WTC11 (cell line): ENCODE results near the gene TOX4. TPM values are rescaled to one million over a fixed set of nuclear protein-coding genes. Genes with fewer than 3 reads are reported as not detected.
A peak's percentile ranks its signal among the peaks of the same experiment; 100 is the strongest.

Source experiments
- ATAC-seq: fragments of 200-7000 bp; cut with Tn5 transposase; 2 replicates; pipeline ENCODE4 v1.10.0; 2021; ENCODE audit warnings: mild to moderate bottlenecking, moderate library complexity
- CTCF ChIA-PET: fragments of 300-600 bp; sonication (Branson Sonifier 250); formaldehyde crosslinking; loops from one replicate; lab custom pipeline; 2021; ENCODE audit warnings: antibody characterized with exemption; lab: Charles Lee
- POLR2A ChIA-PET: fragments of 350-600 bp; sonication (Branson Sonifier 250); formaldehyde crosslinking; loops from one replicate; lab custom pipeline; 2021; ENCODE audit warnings: antibody characterized with exemption; lab: Charles Lee
- DNase-seq: peaks from one replicate; pipeline ENCODE4 v3.0.0; 2021; ENCODE audit warnings: low spot score
- H3K27ac Mint-ChIP-seq: 2 replicates; pipeline ENCODE4 v1.8.0; 2021; ENCODE audit warnings: mixed read lengths
- H3K27me3 Mint-ChIP-seq: 2 replicates; pipeline ENCODE4 v1.8.0; 2021; ENCODE audit warnings: low read depth, mild to moderate bottlenecking, moderate library complexity, mixed read lengths
- H3K36me3 Mint-ChIP-seq: 2 replicates; pipeline ENCODE4 v1.8.0; 2021; ENCODE audit warnings: mixed read lengths
- H3K4me1 Mint-ChIP-seq: 2 replicates; pipeline ENCODE4 v1.8.0; 2022; ENCODE audit warnings: mixed read lengths
- H3K4me3 Mint-ChIP-seq: 2 replicates; pipeline ENCODE4 v1.8.0; 2021; ENCODE audit warnings: mild to moderate bottlenecking, moderate library complexity, mixed read lengths
- H3K9me3 Mint-ChIP-seq: 2 replicates; pipeline ENCODE4 v1.8.0; 2021; ENCODE audit warnings: mixed read lengths
- ATF1 ChIP-seq: sonication (generic); formaldehyde crosslinking; IDR thresholded peaks from 2 replicates; pipeline ENCODE4 v1.8.1; 2023; ENCODE audit warnings: mild to moderate bottlenecking, moderate library complexity, missing genetic modification reagents
- FOXK1 ChIP-seq: sonication (generic); formaldehyde crosslinking; IDR thresholded peaks from 2 replicates; pipeline ENCODE4 v1.8.0; 2022; ENCODE audit warnings: mild to moderate bottlenecking, moderate library complexity, missing genetic modification reagents
- HMGA2 ChIP-seq: fragments of 250-450 bp; sonication (Bioruptor Pico); IDR thresholded peaks from 2 replicates; pipeline ENCODE4 v1.4.0; 2021; ENCODE audit warnings: mild to moderate bottlenecking, moderate library complexity
- JAZF1 ChIP-seq: fragments of 250-450 bp; sonication (Bioruptor Pico); IDR thresholded peaks from 2 replicates; pipeline ENCODE4 v1.9.0; 2021; ENCODE audit warnings: moderate library complexity, mild to moderate bottlenecking, inconsistent platforms
- PRRX2 ChIP-seq: fragments of 250-450 bp; sonication (Bioruptor Pico); IDR thresholded peaks from 2 replicates; pipeline ENCODE4 v1.8.0; 2021; ENCODE audit warnings: mild to moderate bottlenecking
- TCF7 ChIP-seq: sonication (generic); formaldehyde crosslinking; IDR thresholded peaks from 2 replicates; pipeline ENCODE4 v1.8.0; 2022; ENCODE audit warnings: mild to moderate bottlenecking, low read depth, missing genetic modification reagents, moderate library complexity
- ZBTB21 ChIP-seq: sonication (generic); formaldehyde crosslinking; IDR thresholded peaks from 2 replicates; pipeline ENCODE4 v1.8.1; 2023; ENCODE audit warnings: mild to moderate bottlenecking, missing genetic modification reagents, borderline replicate concordance
- ZNF121 ChIP-seq: sonication (generic); formaldehyde crosslinking; IDR thresholded peaks from 2 replicates; pipeline ENCODE4 v1.8.0; 2023; ENCODE audit warnings: missing genetic modification reagents
- ZNF138 ChIP-seq: sonication (generic); formaldehyde crosslinking; conservative IDR thresholded peaks from 2 replicates; pipeline ENCODE4 v1.8.1; 2022; ENCODE audit warnings: mild to moderate bottlenecking, moderate library complexity, missing genetic modification reagents
- ZNF317 ChIP-seq: sonication (generic); formaldehyde crosslinking; IDR thresholded peaks from 2 replicates; pipeline ENCODE4 v1.8.1; 2023; ENCODE audit warnings: low read depth, mild to moderate bottlenecking, moderate library complexity, missing genetic modification reagents, borderline replicate concordance
- ZNF396 ChIP-seq: fragments of 250-450 bp; sonication (Bioruptor Pico); IDR thresholded peaks from 2 replicates; pipeline ENCODE4 v1.8.0; 2021; ENCODE audit warnings: mild to moderate bottlenecking, moderate library complexity, borderline replicate concordance
- total RNA-seq: library from RNA; stranded (reverse); gene quantifications from 3 replicates; pipeline ENCODE4 v1.2.3, GENCODE V29; 2021
- TF ChIP-seq, protein P1 (sequence below): sonication (generic); formaldehyde crosslinking; IDR thresholded peaks from 2 replicates; pipeline ENCODE4 v1.8.0; 2022; ENCODE audit warnings: mild to moderate bottlenecking, missing genetic modification reagents
- TF ChIP-seq, protein P2 (sequence below): sonication (generic); formaldehyde crosslinking; IDR thresholded peaks from 2 replicates; pipeline ENCODE4 v1.8.1; 2022; ENCODE audit warnings: mild to moderate bottlenecking, moderate library complexity, missing genetic modification reagents
- TF ChIP-seq, protein P3 (sequence below): fragments of 200-600 bp; IDR thresholded peaks from 2 replicates; pipeline ENCODE4 v1.8.0; 2022; ENCODE audit warnings: antibody characterized with exemption
- TF ChIP-seq, protein P4 (sequence below): fragments of 250-450 bp; sonication (Bioruptor Pico); conservative IDR thresholded peaks from 2 replicates; pipeline ENCODE4 v1.9.0; 2021; ENCODE audit warnings: mild to moderate bottlenecking
- TF ChIP-seq, protein P5 (sequence below): sonication (generic); formaldehyde crosslinking; IDR thresholded peaks from 2 replicates; pipeline ENCODE4 v1.8.1; 2023; ENCODE audit warnings: mild to moderate bottlenecking, missing genetic modification reagents
- TF ChIP-seq, protein P6 (sequence below): sonication (generic); formaldehyde crosslinking; IDR thresholded peaks from 2 replicates; pipeline ENCODE4 v1.8.1; 2022; ENCODE audit warnings: missing genetic modification reagents, borderline replicate concordance

TOX4 gene
- total RNA-seq, 1 experiment from 2014 or later = 49.1 TPM

DNA sequence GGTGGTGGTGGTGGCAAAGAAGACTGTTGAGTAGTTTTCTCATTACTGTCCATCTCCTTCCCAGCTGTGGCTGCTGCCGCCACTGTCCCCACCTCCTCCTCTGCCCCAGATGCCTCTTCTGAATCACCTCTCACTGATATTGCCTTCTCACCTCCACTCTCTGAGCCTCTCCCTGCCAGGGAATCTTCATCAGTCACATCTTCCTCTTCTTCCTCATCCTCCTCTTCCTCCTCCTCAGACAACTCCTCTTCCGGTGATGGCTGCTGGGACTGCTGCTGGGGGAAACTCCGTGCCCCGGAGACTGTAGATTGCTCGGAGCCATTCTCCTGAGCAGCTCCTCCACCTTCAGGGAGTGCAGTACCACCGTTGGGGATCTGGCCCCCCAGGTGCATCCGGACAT is 46.2 kb downstream of the TOX4 start:
- Mint-ChIP-seq H3K27ac (peak overlapping the region; percentile 93), H3K4me1 (peaks cover 73% of the 10 kb centered on the region), H3K4me3 (peak overlapping the region; percentile 97), H3K27me3 (no peaks in the 10 kb centered on the region), H3K36me3 (peaks cover 51% of the 10 kb centered on the region), H3K9me3 (no peaks in the 10 kb centered on the region)
- no peak for TF ChIP-seq ZBTB21 (CRISPR knock-in tag)
- TF ChIP-seq, protein P1, sequence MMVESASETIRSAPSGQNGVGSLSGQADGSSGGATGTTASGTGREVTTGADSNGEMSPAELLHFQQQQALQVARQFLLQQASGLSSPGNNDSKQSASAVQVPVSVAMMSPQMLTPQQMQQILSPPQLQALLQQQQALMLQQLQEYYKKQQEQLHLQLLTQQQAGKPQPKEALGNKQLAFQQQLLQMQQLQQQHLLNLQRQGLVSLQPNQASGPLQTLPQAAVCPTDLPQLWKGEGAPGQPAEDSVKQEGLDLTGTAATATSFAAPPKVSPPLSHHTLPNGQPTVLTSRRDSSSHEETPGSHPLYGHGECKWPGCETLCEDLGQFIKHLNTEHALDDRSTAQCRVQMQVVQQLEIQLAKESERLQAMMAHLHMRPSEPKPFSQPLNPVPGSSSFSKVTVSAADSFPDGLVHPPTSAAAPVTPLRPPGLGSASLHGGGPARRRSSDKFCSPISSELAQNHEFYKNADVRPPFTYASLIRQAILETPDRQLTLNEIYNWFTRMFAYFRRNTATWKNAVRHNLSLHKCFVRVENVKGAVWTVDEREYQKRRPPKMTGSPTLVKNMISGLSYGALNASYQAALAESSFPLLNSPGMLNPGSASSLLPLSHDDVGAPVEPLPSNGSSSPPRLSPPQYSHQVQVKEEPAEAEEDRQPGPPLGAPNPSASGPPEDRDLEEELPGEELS (CRISPR knock-in tag) = 0 out of 2 replicates have a peak, but pooled peaks have one; percentile 20
- ATAC-seq (no peak), DNase-seq (no peak)
- ChIA-PET CTCF (interaction anchor here (1.0 to 1.9 kb wide), 7 partner anchors 12 to 483 kb away, joined by 3 to 8 read pairs (median 4); partner anchors contain the start of genes CHD8 and METTL3), POLR2A (interaction anchor here (2.5 kb wide), 1 partner anchor 12 kb away, joined by 9 read pairs; the partner anchor contains the start of gene METTL3)

DNA sequence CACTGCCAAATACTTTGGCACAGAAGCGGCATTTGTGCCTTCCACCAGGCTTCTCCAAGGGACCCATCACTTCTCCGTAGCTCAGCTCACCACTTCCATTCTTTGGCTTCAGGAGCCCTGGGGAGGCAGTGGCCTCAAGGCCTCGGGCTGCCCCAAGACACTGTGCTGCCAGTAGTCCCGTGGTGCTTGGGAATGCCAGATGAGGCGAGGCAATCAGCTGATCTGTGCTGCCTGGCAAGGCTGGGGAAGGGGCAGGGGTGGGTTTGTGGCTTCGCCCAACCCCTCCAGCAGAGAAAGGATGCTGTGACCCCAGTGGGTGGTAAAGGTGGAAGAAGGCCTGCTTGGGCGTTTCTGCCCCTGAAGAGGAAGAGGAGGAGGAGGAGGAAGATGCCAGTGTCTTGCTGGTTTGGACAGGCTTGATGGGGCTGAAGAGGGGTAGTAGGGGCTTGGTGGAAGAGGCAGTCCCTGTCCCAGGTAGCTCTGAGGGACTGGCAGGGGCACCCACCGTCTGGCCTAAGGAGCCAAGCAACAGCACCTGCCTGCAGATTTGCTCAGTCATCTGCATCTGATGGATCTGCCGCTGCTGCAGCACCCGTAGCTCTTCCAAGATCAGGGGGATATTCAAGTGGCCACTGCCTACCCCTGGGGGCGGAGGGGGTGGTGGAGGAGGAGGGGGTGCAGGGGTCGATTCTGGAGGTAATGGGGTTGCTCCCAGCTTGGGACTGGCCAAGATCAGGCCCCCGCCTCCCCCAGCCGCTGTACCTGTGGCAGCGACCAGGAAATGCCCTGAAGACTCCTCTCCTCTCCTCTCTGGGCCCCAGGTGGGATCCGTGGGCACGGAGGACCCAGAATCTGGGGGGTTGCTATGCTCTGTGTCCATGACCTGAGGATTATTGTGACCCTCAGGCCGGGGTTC is 47.8 kb downstream of the TOX4 start:
- H3K27me3 Mint-ChIP-seq = no peaks in the 10 kb centered on the region
- ChIA-PET CTCF (interaction anchor here (0.6 to 4.5 kb wide), 6 partner anchors 14 to 205 kb away, joined by 3 to 60 read pairs (median 18); partner anchors contain the start of genes CHD8 and METTL3), POLR2A (interaction anchor here (2.1 to 4.5 kb wide), 5 partner anchors 11 to 26 kb away, joined by 9 to 76 read pairs (median 30); partner anchors contain the start of gene METTL3)
- H3K4me3 Mint-ChIP-seq = peak overlapping the region; percentile 97
- DNase-seq (no peak), ATAC-seq (no peak)
- peak overlapping the region; percentile 98 for H3K27ac Mint-ChIP-seq
- H3K36me3 Mint-ChIP-seq = peaks cover 56% of the 10 kb centered on the region
- H3K4me1 Mint-ChIP-seq = peaks cover 81% of the 10 kb centered on the region
- H3K9me3 Mint-ChIP-seq = no peaks in the 10 kb centered on the region
- TF ChIP-seq, protein P2, sequence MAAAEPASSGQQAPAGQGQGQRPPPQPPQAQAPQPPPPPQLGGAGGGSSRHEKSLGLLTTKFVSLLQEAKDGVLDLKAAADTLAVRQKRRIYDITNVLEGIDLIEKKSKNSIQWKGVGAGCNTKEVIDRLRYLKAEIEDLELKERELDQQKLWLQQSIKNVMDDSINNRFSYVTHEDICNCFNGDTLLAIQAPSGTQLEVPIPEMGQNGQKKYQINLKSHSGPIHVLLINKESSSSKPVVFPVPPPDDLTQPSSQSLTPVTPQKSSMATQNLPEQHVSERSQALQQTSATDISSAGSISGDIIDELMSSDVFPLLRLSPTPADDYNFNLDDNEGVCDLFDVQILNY (CRISPR knock-in tag) = no peak
- TF ChIP-seq ZNF121 (CRISPR knock-in tag) = peak; percentile 63; the same call in 1 of the 2 replicates
- TF ChIP-seq, all 79 proteins: peak for 1

DNA sequence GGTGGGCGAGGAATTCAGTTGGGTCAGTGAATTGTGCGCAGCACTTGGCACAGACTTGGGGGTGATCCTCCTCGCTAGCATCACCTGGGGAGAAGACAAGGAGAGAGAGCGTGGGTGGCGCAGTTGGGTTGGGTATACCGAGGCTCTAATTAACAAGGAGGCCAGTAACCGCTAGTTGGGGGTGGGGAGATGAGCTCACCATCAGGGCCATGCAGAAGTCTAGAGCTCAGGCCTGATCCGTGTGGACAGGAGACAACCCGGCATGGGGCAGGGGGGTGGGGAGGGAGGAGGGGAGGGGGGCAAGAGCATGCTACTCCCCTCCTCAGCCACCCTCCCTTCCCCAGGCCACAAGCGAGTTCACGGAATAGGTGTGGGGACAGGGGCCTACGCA is 48.6 kb downstream of the TOX4 start:
- H3K9me3 Mint-ChIP-seq = no peaks in the 10 kb centered on the region
- peak overlapping the region; percentile 98 for H3K27ac Mint-ChIP-seq
- ATAC-seq = peak; percentile 2
- H3K27me3 Mint-ChIP-seq = no peaks in the 10 kb centered on the region
- ChIA-PET CTCF (interaction anchor here (0.6 to 4.5 kb wide), 13 partner anchors 9 to 206 kb away, joined by 3 to 60 read pairs (median 10); partner anchors contain the start of genes CHD8, METTL3 and RAB2B), POLR2A (interaction anchor here (0.6 to 4.5 kb wide), 12 partner anchors 8 to 1182 kb away, joined by 3 to 76 read pairs (median 10); partner anchors contain the start of genes METTL3, PARP2 and TOX4)
- peaks cover 82% of the 10 kb centered on the region for H3K4me1 Mint-ChIP-seq
- peaks cover 52% of the 10 kb centered on the region for H3K36me3 Mint-ChIP-seq
- peak overlapping the region; percentile 97 for H3K4me3 Mint-ChIP-seq
- DNase-seq = no peak
- TF ChIP-seq ZNF317 = no peak
- no peak for TF ChIP-seq JAZF1 (CRISPR knock-in tag)
- no peak for TF ChIP-seq ZNF138 (CRISPR knock-in tag)
- TF ChIP-seq FOXK1 (CRISPR knock-in tag) = no peak
- TF ChIP-seq, protein P2 (CRISPR knock-in tag) = no peak
- TF ChIP-seq, protein P3, sequence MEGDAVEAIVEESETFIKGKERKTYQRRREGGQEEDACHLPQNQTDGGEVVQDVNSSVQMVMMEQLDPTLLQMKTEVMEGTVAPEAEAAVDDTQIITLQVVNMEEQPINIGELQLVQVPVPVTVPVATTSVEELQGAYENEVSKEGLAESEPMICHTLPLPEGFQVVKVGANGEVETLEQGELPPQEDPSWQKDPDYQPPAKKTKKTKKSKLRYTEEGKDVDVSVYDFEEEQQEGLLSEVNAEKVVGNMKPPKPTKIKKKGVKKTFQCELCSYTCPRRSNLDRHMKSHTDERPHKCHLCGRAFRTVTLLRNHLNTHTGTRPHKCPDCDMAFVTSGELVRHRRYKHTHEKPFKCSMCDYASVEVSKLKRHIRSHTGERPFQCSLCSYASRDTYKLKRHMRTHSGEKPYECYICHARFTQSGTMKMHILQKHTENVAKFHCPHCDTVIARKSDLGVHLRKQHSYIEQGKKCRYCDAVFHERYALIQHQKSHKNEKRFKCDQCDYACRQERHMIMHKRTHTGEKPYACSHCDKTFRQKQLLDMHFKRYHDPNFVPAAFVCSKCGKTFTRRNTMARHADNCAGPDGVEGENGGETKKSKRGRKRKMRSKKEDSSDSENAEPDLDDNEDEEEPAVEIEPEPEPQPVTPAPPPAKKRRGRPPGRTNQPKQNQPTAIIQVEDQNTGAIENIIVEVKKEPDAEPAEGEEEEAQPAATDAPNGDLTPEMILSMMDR = no peak
- TF ChIP-seq HMGA2 = no peak
- no peak for TF ChIP-seq ATF1 (CRISPR knock-in tag)
- TF ChIP-seq, protein P4, sequence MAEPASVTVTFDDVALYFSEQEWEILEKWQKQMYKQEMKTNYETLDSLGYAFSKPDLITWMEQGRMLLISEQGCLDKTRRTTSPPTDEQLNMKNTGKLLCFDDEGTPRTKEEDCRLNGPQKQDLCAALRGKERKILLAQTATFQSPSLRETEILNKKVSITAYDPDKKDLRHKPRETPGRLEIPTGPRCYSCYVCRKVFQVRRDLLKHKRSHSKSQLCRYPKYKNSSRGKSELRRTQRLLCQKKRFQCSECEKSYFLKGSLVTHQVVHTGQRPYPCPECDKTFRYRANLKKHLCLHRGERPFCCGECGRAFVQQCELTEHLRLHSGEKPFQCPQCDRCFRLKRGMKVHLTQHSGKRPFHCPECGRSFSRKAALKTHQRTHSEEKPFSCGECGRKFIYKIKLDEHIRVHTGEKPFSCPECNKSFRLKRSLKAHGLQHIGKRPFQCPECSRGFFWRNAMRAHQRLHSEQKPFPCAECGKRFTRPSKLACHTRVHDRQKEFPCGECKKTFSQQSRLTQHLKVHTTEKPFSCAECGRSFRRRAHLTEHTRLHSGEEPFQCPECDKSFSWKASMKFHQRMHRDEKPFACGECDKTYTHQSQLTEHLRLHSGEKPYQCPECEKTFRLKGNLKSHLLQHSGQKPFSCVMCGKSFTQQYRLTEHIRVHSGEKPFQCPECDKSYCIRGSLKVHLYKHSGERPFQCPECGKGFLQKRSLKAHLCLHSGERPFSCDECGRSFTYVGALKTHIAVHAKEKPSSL (CRISPR knock-in tag) = no peak
- TF ChIP-seq TCF7 (CRISPR knock-in tag) = no peak
- no peak for TF ChIP-seq ZNF396
- TF ChIP-seq PRRX2 (CRISPR knock-in tag) = no peak
- TF ChIP-seq, protein P5, sequence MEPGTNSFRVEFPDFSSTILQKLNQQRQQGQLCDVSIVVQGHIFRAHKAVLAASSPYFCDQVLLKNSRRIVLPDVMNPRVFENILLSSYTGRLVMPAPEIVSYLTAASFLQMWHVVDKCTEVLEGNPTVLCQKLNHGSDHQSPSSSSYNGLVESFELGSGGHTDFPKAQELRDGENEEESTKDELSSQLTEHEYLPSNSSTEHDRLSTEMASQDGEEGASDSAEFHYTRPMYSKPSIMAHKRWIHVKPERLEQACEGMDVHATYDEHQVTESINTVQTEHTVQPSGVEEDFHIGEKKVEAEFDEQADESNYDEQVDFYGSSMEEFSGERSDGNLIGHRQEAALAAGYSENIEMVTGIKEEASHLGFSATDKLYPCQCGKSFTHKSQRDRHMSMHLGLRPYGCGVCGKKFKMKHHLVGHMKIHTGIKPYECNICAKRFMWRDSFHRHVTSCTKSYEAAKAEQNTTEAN = no peak
- TF ChIP-seq, protein P6, sequence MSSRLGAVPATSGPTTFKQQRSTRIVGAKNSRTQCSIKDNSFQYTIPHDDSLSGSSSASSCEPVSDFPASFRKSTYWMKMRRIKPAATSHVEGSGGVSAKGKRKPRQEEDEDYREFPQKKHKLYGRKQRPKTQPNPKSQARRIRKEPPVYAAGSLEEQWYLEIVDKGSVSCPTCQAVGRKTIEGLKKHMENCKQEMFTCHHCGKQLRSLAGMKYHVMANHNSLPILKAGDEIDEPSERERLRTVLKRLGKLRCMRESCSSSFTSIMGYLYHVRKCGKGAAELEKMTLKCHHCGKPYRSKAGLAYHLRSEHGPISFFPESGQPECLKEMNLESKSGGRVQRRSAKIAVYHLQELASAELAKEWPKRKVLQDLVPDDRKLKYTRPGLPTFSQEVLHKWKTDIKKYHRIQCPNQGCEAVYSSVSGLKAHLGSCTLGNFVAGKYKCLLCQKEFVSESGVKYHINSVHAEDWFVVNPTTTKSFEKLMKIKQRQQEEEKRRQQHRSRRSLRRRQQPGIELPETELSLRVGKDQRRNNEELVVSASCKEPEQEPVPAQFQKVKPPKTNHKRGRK = no peak
